Forelimb muscle (tissue), 1 donor: ENCODE data around the gene PCDHB14. TPM values are rescaled to one million over a fixed set of nuclear protein-coding genes. Genes with fewer than 3 reads are reported as not detected.
"Not testable (repeated sequence)": the region's sequence is repeated elsewhere in the genome, so short reads cannot be mapped to it uniquely, and the experiment has no call there.

ENCODE experiments used
- DNase-seq: peaks from one replicate; pipeline ENCODE4 v3.0.0-alpha.2; 2013; ENCODE audit warnings: low read depth
- polyA plus RNA-seq: library from polyadenylated mRNA; unstranded; fragments of 120-200 nt; gene quantifications from one replicate; pipeline ENCODE4 v1.2.1, GENCODE V29; 2013; ENCODE audit not compliant: insufficient read length

The PCDHB14 gene
- polyA plus RNA-seq, 1 donor = 6.3 TPM

GRCh38 chr5:141210281-141210680 lies 12.9 kb upstream of the PCDHB14 start:
- DNase-seq = not testable (repeated sequence)

- DNase-seq = not testable (repeated sequence)
Observed at GRCh38 chr5:141210849-141211248, 12.3 kb upstream of the PCDHB14 start.

DNA sequence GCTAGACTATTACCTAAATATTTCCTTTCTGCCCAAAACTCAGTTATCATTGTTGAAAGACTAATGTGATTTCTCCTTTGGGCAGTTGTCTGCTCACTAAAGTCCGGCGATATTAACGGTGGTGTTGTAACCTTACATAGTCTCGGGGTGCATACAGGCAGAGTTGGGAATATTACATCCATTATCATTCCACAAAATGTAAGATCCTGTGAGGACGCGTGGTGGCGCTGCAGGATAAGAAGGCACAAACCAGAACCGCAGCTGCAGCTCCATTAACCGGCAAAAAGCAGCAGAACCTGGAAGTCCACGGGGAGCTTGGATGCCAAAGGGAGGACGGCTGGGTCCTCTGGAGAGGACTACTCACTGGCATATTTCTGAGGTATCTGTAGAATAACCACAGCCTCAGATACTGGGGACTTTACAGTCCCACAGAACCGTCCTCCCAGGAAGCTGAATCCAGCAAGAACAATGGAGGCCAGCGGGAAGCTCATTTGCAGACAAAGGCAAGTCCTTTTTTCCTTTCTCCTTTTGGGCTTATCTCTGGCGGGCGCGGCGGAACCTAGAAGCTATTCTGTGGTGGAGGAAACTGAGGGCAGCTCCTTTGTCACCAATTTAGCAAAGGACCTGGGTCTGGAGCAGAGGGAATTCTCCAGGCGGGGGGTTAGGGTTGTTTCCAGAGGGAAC lies 9.3 kb upstream of the PCDHB14 start, which contains the start of gene PCDHB13:
PCDHB13 (plus strand) TSS at position 264 of the 684 bp plus-strand sequence; CDS start at position 469, 205 bp downstream.
- DNase-seq = not testable (repeated sequence)

DNA sequence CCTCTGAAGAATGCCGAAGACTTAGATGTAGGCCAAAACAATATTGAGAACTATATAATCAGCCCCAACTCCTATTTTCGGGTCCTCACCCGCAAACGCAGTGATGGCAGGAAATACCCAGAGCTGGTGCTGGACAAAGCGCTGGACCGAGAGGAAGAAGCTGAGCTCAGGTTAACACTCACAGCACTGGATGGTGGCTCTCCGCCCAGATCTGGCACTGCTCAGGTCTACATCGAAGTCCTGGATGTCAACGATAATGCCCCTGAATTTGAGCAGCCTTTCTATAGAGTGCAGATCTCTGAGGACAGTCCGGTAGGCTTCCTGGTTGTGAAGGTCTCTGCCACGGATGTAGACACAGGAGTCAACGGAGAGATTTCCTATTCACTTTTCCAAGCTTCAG lies 8.6 kb upstream of the PCDHB14 start:
- not testable (repeated sequence) for DNase-seq

DNA sequence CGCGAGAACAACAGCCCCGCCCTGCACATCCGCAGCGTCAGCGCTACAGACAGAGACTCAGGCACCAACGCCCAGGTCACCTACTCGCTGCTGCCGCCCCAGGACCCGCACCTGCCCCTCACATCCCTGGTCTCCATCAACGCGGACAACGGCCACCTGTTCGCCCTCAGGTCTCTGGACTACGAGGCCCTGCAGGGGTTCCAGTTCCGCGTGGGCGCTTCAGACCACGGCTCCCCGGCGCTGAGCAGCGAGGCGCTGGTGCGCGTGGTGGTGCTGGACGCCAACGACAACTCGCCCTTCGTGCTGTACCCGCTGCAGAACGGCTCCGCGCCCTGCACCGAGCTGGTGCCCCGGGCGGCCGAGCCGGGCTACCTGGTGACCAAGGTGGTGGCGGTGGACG lies 7.6 kb upstream of the PCDHB14 start:
- DNase-seq = not testable (repeated sequence)

DNA sequence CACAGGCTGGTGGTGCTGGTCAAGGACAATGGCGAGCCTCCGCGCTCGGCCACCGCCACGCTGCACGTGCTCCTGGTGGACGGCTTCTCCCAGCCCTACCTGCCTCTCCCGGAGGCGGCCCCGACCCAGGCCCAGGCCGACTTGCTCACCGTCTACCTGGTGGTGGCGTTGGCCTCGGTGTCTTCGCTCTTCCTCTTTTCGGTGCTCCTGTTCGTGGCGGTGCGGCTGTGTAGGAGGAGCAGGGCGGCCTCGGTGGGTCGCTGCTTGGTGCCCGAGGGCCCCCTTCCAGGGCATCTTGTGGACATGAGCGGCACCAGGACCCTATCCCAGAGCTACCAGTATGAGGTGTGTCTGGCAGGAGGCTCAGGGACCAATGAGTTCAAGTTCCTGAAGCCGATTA lies 7.1 kb upstream of the PCDHB14 start:
- not testable (repeated sequence) for DNase-seq

GRCh38 chr5:141224844-141225243 lies 1.7 kb downstream of the PCDHB14 start:
- not testable (repeated sequence) for DNase-seq

- not testable (repeated sequence) for DNase-seq
Observed at GRCh38 chr5:141225421-141225820, 2.3 kb downstream of the PCDHB14 start.

GRCh38 chr5:141234109-141234667 lies 11.0 kb downstream of the PCDHB14 start:
- DNase-seq = no peak

DNA sequence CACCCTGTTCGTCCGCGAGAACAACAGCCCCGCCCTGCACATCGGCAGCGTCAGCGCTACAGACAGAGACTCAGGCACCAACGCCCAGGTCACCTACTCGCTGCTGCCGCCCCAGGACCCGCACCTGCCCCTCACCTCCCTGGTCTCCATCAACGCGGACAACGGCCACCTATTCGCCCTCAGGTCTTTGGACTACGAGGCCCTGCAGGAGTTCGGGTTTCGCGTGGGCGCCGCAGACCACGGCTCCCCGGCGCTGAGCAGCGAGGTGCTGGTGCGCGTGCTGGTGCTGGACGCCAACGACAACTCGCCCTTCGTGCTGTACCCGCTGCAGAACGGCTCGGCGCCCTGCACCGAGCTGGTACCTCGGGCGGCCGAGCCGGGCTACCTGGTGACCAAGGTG lies 12.8 kb downstream of the PCDHB14 start:
- not testable (repeated sequence) for DNase-seq

- no peak for DNase-seq
Observed at GRCh38 chr5:141236516-141237313, 13.6 kb downstream of the PCDHB14 start.

GRCh38 chr5:141241496-141241895 lies 18.4 kb downstream of the PCDHB14 start:
- DNase-seq = no peak

DNA sequence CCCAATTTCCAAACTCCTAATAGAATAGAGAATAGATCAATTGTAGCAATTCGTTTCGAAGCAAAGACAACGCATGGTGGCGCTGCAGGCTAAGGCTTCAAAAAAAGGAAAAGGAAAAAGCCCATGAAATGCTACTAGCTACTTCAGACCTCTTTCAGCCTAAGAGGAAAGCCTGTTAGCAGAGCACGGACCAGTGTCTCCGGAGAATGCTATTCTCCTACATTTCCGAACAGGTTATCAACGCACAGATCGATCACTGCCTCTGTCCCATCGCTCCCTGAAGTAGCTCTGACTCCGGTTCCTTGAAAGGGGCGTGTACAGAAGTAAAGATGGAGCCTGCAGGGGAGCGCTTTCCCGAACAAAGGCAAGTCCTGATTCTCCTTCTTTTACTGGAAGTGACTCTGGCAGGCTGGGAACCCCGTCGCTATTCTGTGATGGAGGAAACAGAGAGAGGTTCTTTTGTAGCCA lies 22.1 kb downstream of the PCDHB14 start, which contains the start of gene PCDHB15:
PCDHB15 (plus strand) TSS at position 146 of the 468 bp plus-strand sequence; CDS start at position 330, 184 bp downstream.
- DNase-seq = no peak

- not testable (repeated sequence) for DNase-seq
Observed at GRCh38 chr5:141246971-141247370, 23.8 kb downstream of the PCDHB14 start.

DNA sequence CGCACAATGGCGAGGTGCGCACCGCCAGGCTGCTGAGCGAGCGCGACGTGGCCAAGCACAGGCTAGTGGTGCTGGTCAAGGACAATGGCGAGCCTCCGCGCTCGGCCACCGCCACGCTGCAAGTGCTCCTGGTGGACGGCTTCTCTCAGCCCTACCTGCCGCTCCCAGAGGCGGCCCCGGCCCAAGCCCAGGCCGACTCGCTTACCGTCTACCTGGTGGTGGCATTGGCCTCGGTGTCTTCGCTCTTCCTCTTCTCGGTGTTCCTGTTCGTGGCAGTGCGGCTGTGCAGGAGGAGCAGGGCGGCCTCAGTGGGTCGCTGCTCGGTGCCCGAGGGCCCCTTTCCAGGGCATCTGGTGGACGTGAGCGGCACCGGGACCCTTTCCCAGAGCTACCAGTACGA lies 24.3 kb downstream of the PCDHB14 start:
- DNase-seq = not testable (repeated sequence)

- no peak for DNase-seq
Observed at GRCh38 chr5:141250576-141250975, 27.4 kb downstream of the PCDHB14 start.

- DNase-seq = no peak
Observed at GRCh38 chr5:141258464-141258863, 35.3 kb downstream of the PCDHB14 start.

GRCh38 chr5:141258948-141259347 lies 35.8 kb downstream of the PCDHB14 start:
- DNase-seq = no peak

- no peak for DNase-seq
Observed at GRCh38 chr5:141260458-141261237, 37.5 kb downstream of the PCDHB14 start.

- DNase-seq = no peak
Observed at GRCh38 chr5:141261238-141261546, 38.0 kb downstream of the PCDHB14 start.

DNA sequence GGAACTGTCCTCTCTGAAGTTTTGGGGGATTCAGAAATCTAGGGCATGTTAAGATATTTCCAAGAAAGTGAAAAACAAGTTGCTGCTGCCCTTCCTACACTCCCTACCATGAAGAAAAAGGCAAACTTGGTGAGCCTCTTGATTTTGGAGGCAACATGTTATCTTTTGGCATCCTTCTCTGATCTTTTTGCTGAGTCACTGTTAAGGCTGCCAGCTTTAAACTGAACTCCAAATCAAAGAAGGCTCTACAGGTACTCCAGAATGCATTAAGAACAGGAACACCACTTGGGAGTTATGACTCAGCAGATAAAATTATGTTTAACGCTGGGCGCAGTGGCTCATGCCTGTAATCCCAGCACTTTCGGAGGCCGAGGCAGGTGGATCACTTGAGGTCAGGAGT lies 46.1 kb downstream of the PCDHB14 start:
- DNase-seq = no peak

DNA sequence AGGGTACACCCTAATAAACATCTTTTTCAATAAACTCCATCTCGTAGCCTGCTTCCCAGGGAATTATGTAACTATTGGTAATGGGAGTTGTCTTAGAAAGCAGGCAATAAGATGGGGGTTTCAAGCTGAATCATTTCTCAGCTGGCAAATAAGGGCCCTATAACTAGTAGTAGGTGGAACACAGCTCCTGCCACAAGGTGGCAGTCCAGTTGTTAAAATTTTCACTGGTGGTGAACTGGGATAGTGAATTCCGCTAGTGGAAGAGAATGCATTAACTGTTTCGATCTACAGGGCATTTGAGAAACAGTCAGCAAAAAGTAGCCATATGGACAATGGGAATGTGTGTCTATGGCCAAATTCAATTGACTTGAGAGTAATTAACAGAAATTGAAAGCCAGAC lies 49.8 kb downstream of the PCDHB14 start:
- DNase-seq = no peak
